Stimulated activated CD4-positive, alpha-beta T cell treated with anti-CD3 and anti-CD28 coated beads, Interleukin-2, amount 100 ng/mL, for 4 hours (primary cell): ENCODE measurements around the gene PRDM16.

Experiments
- DNase-seq: peaks from one replicate; pipeline ENCODE4 v3.0.0-alpha.2; 2020; ENCODE audit warnings: low read depth

The PRDM16 gene

DNA sequence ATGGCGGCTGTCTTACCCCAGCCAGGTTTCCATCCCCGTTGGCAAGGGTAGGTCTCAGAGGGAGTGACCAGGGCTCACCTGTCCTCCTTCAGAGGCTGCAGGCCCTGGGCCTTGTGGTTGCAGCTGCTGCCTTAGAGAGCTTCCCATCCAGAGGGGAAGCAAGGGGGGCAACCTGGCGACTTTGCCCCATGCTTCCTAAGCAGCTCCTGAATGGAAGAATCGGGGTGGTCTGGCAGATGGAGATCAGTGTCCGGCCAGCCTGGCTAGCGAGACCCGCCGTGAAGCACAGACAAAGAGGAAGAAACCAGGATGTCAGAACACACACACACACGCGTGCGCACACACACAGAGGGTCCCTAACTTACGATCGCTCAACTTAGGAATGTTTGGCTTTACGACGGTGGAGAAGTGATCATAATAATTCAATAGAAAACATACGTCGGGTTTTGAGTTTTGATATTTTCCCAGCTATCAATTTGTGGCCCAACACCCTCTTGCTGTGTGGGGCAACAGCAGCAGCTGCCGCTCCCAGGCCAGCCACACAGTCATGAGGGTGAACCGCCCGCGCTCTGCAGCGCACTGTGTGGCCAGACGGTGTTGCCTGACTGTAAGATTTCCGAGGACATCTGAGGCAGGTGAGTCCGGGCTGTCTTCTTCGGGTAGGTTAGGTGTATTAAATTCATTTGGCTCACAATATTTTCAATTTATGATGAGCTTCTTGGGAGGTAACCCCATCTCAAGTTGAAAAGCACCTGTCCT, 272.4 kb downstream of the PRDM16 start:
- DNase-seq = no peak

DNA sequence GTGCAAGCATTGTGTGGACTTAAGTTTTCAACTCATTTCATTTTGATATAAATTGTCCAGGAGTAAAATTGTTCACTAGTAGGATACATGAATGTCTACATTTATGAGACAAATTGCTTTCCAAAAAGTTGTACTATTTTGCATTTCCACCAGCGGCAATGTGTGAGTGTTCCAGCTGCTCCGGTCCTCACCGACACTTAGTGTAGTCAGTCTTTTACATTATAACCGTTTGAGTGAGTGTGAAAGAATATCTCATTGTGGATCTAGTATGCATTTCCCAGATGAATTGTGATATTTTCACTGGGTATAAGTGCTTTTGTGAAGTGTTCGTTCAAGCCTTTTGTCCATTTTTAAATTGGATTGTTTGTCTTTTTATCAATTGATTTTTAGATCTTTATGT, 274.0 kb downstream of the PRDM16 start:
- no peak for DNase-seq

DNA sequence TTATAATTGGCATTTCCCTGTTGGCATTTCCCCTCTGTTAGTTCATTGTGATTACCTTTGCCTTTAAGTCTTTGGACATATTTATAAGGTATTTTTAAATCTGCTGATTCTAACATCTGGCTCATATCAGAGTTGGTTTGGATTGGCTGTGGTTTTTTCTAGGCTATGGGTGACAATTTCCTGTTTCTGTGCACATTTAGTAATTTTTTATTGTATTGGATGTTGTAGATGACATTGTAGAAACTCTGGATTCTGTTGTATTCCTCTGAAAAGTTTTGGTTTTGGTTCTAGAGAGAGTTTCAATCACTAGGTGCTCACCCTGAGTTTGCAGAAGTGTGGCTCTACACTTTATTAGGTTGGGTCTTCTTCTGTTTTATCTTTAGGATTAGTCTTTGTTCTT, 275.4 kb downstream of the PRDM16 start:
- no peak for DNase-seq

GRCh38 chr1:3345792-3346191, 276.8 kb downstream of the PRDM16 start:
- DNase-seq = no peak

DNA sequence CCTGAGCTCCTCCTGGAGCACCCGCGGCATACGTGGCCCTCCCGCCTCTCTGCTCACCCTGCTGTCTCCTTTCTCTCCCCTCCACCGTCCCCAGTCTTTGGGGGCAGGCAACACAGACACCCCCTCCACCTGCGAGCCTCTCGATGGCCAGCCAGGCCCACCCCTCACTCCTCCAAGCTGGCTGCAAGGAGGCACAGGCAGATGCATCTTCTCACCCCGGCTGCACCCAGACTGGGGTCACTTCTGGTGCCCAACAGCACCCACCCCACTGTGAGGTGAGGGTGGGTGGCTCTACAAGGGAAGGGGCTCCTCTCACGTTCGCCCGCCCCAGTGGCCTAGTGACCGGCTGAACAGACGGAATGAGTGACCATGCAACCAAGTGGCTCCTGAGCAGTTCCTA, 277.5 kb downstream of the PRDM16 start:
- DNase-seq = no peak

GRCh38 chr1:3347257-3348020, 278.4 kb downstream of the PRDM16 start:
- DNase-seq = no peak

DNA sequence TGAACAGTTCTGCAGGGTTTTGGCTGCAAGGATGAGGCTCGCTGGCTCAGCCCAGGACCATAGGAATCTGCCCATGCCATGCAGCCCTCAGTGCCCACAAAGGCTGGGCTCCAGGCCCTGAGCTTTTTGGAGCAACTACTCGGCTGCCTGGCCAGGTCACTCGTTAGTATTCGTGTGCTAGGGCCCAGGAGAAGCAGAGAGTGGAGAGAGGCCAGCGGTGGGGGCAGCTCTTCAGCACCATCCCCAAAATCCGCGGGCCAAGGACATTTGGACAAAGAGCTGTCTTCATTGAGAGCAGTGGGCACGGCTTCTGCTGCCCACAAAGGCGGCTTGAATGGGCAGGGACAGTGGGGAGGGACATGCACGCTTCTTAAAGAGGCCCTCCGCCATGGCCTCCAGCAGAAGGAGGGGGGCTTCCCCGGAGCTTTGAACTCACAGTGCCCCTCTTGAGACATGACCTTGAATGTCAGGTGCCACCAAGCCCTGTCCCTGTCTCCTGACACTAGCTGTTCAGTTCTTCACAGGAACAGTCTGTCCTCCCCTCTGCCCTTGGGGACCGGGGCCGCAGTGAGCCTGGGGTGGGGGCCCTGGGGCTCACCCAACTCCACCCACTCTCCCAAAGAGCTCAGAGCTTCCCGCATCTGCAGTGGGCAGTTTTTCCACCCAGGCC, 279.3 kb downstream of the PRDM16 start:
- DNase-seq = no peak

GRCh38 chr1:3349161-3349967, 280.4 kb downstream of the PRDM16 start:
- DNase-seq = no peak

- no peak for DNase-seq
These were observed 280.9 kb downstream of the PRDM16 start for GRCh38 chr1:3349968-3350299.

DNA sequence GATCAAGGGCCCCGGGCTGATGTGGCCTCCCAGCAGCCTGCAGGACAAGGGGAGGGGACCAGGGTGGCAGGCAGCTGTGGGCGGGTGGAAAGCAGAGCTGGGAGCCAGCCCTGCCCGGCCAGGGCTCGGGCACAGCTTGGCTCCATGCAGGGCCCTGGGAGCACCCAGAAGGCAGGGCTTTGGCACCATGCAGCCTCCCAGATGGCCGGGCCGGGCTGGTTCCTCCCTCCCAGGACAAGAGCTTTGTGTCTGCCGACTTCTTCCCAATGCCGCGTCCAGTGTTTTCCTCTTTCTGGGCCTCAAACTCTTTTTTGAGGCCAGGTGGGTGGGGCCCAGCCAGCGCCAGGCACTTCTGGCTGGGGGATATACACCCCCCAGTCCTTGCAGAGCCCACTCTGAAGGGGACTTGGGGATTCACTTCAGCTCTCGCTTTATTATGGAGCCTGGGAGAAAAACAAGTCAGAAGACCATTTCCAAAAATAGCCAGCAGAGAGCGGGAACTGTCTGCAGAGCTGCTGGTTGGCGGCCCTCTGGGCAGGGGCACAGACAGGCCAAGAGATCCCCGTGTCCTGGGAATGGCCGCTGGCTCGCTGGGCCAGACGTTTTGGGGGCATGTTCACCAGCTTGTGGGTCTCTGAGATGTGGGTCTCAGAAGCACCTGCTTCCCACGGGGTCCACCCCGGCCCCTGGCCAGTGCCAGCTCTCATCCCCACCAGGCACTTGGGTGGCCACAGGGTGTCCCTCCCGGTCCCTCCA, 281.7 kb downstream of the PRDM16 start:
- DNase-seq = no peak

DNA sequence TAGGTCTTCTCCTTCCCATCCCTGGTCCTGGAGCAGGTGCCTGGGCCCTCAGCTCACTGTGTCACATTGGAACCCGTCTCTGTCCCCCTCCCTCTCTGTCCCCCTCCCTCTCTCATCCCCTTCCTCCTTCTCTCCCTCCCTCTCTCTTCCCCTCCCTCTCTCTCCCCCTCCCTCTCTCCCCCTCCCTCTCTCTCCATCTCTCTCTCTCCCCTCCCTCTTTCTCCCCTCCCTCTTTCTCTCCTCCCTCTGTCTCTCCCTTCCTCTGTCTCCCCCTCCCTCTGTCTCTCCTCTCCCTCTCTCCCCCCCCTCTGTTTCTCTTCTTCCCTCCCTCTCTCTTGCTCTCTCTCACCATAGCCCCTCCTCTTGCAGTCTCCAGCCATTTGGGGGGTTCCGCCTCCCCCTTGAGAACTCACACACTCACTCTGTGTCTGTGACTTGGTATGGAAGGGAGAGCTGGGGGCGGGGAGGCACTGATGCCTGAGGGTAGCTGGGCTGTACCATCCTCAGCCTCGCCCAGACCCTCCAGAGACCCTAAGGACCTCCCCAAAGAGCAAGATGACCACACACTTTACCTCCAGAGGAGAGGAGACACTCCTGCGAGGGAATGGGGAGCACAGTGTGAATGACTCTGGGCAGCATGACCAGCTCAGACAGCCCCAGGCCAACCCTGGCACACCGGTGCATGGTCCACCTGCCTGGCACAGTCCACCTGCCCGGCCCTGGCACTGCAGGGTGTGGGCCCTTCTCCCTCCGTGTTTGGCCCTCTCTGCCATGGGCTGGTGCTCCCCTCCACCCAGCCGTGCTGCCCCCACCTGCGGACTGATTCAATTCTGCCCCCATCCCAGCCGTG, 282.7 kb downstream of the PRDM16 start:
- no peak for DNase-seq

DNA sequence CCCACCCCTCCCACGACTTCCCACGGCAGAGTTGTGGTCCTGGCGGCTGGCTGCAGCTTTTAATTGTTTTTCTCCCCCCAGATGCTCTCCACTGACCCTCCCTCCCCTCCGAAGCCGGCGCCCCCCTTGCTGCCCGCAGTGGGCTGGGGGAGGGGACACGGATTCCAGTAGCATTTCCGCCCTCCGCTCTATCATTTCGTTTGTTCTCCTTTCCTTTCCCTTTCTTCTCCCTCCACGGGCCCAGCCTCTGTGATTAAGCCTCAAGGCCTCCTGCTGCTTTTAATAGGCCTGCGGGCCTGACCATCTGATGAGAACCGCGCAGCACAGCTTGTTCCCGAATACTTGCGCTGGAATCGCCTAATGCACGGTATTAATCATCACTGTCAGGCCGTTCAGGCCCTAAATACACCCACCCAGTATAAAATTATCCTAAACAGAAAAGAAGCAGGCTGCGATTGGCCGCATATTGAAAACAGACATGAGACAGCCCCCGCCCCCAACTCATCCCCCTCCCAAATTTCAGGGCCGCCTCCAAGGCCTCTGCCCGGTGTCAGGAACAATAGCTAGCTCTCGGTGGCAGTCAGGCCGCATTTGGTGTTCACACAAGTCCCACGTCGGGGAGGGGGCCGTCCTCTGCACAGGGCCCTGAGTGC, 283.4 kb downstream of the PRDM16 start:
- DNase-seq = no peak

DNA sequence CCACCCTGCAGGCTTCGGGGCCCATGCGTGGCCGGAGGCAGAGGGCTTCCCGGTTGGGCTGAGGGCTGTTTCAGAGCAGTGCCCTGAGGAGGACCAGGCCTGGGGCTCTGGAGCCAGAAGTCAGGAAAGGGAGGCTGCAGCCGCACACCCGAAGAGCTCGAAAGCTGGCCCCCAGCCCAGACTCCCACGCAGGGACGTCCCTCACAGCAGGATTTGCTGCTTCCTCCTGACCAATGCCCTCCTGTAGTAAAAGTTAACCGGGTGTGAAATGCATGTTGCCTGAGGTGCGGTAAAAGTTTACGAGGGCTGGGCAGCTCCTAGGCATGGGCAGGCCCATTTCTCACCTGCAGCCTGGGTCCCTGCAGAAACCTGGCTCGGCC, 283.9 kb downstream of the PRDM16 start:
- DNase-seq = no peak

DNA sequence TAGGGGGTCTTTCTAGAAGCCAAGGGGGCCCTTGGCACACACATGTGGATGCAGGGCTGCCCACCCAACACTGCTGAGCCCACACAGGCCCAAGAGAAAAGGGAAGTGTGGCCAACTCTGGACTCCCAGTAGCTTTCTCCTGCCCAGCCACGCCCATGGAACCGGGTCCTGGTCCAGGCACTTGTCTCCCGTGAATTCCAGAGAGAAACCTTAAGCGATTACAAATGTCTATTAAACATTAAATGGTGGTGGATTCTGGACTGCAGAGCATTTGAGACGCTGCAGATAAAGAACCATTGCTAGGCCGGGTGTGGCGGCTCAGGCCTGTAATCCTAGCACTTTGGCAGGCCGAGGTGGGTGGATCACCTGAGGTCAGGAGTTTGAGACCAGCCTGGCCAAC, 284.9 kb downstream of the PRDM16 start:
- no peak for DNase-seq

GRCh38 chr1:3355089-3355488, 286.1 kb downstream of the PRDM16 start:
- DNase-seq = no peak

- DNase-seq = no peak
These were observed 287.2 kb downstream of the PRDM16 start for GRCh38 chr1:3355894-3356826.

DNA sequence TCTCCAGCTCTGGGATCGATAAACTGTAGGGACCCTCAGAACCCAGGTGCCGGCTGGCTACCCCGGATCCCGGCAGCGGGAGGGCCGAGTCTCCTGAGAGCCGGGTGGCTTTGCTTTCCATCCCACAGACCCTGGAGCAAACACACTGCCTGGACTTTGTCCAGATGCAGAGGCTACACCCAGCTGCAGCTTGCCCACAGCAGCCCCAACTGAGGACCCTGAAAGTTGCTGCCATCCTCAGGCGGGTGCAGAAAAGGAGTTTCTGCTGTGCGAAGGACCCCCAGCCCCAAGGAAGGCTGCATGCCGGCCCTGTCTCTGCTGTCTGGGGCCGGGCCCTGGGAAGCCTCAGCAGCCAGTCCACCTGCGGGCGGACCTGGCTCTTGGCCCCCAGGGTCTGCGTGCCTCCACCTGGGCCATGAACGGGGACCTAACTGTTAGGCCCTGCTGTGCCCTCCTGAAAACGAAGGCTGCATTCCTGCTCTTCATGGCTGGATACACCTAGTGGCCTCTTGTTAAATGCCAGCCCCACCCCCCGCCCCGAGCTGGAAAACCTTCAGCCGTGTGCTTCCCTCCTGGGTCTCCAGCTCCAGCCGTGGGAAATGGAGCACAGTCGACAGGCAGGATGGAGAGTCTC, 287.9 kb downstream of the PRDM16 start:
- no peak for DNase-seq

- no peak for DNase-seq
These were observed 288.7 kb downstream of the PRDM16 start for GRCh38 chr1:3357526-3358297.
